K562 (cell line): ENCODE measurements around the gene KMO. TPM values are rescaled to one million over a fixed set of nuclear protein-coding genes. Genes with fewer than 3 reads are reported as not detected.

Source experiments
- ATAC-seq: fragments of 200-7000 bp; cut with Tn5 transposase; 3 replicates; pipeline ENCODE4 v1.9.1; 2020; ENCODE audit warnings: moderate library complexity
- BruUV-seq: library from RNA; stranded (reverse); fragments of 400-500 nt; replicated peaks from 2 replicates; lab custom pipeline; 2021; lab: Mats Ljungman, UMichigan
- CTCF ChIA-PET: fragments of 300-600 bp; formaldehyde crosslinking; extraction: SDS; loops from one replicate; lab custom pipeline; 2021; ENCODE audit warnings: low intra/inter-chr PET ratio; lab: Yijun Ruan, JAX
- POLR2A ChIA-PET: fragments of 300-600, 350-650 bp; sonication (Branson Sonifier 250); formaldehyde crosslinking; extraction: SDS; loops from one replicate; lab custom pipeline; 2021; ENCODE audit warnings: antibody characterized with exemption, inconsistent platforms; lab: Yijun Ruan, JAX
- DNase-seq, 4 experiments: peaks; one replicate each; pipeline versions ENCODE4 v3.0.0 to v3.0.0-alpha.2; 2011 to 2018; ENCODE audit warnings: low spot score in 3 of 4, mixed read lengths in 3 of 4; ENCODE audit errors: extremely low read depth in 1 of 4
- FAIRE-seq: peaks from 2 replicates; lab custom pipeline; 2011; peaks lifted over from hg19 to GRCh38; lab: Jason Lieb, UNC
- H2AFZ ChIP-seq: 2 replicates; pipeline ENCODE4 v1.6.0; 2011; ENCODE audit warnings: low read depth, low read length, control low read depth, inconsistent platforms
- H3K27ac ChIP-seq: fragments of 200-600 bp; 3 replicates; pipeline ENCODE4 v1.8.0; 2011; ENCODE audit warnings: low read depth, mild to moderate bottlenecking, control low read depth, inconsistent platforms, low read length, moderate library complexity, mixed read lengths; ENCODE audit errors: extremely low read depth
- H3K27me3 ChIP-seq, 2 experiments: fragments of 300-600 bp in 1 of 2; 2 replicates in 1 of 2; 3 replicates in 1 of 2; pipeline versions ENCODE4 v1.6.0 to v1.8.0; 2011; ENCODE audit warnings: inconsistent platforms in 2 of 2, low read length in 2 of 2, mild to moderate bottlenecking in 1 of 2, mixed read lengths in 1 of 2, moderate library complexity in 1 of 2; ENCODE audit not compliant: control insufficient read depth in 2 of 2, insufficient read depth in 2 of 2
- H3K36me3 ChIP-seq: fragments of 300-600 bp; 3 replicates; pipeline ENCODE4 v1.8.0; 2011; ENCODE audit warnings: mild to moderate bottlenecking, low read length, inconsistent platforms; ENCODE audit not compliant: control insufficient read depth, insufficient read depth
- H3K4me1 ChIP-seq, 2 experiments: fragments of 200-600 bp in 1 of 2; replicated peaks in 1 of 2; 2 replicates in 1 of 2; 3 replicates in 1 of 2; pipeline versions ENCODE4 v1.5.1 to v1.8.0; 2011; ENCODE audit warnings: inconsistent platforms in 2 of 2, low read length in 2 of 2, mild to moderate bottlenecking in 1 of 2, mixed read lengths in 1 of 2, moderate library complexity in 1 of 2; ENCODE audit not compliant: control insufficient read depth in 2 of 2, insufficient read depth in 2 of 2
- H3K4me2 ChIP-seq: 2 replicates; pipeline ENCODE4 v1.6.1; 2011; ENCODE audit warnings: low read length, control low read depth, inconsistent platforms, mixed read lengths; ENCODE audit not compliant: insufficient read depth
- H3K4me3 ChIP-seq: fragments of 200-600 bp; sonication (generic), shearing (Covaris generic); 2 replicates; pipeline ENCODE4 v1.5.1; 2016; ENCODE audit warnings: control low read depth, inconsistent platforms
- H3K79me2 ChIP-seq: fragments of 200-600 bp; 3 replicates; pipeline ENCODE4 v1.8.0; 2011; ENCODE audit warnings: low read length, inconsistent platforms; ENCODE audit not compliant: control insufficient read depth, insufficient read depth
- H3K9ac ChIP-seq, 2 experiments: 2 replicates each; pipeline versions ENCODE4 v1.6.0 to v1.6.1; 2011; ENCODE audit warnings: low read depth in 2 of 2, low read length in 2 of 2, control low read depth in 1 of 2, inconsistent platforms in 1 of 2, mild to moderate bottlenecking in 1 of 2, mixed read lengths in 1 of 2; ENCODE audit not compliant: insufficient read depth in 1 of 2
- H3K9me1 ChIP-seq: one replicate; pipeline ENCODE4 v1.6.0; 2011; ENCODE audit warnings: inconsistent platforms, mild to moderate bottlenecking, low read length, moderate library complexity; ENCODE audit not compliant: control insufficient read depth, insufficient read depth
- H3K9me3 ChIP-seq: replicated peaks from 2 replicates; pipeline ENCODE4 v1.5.1; 2011; ENCODE audit warnings: low read depth, low read length, inconsistent platforms; ENCODE audit not compliant: control insufficient read depth, insufficient read depth
- H4K20me1 ChIP-seq: replicated peaks from 2 replicates; pipeline ENCODE4 v1.6.1; 2011; ENCODE audit warnings: low read length, inconsistent platforms, mixed read lengths; ENCODE audit not compliant: control insufficient read depth, insufficient read depth
- CCNT2 ChIP-seq: IDR thresholded peaks from 2 replicates; pipeline ENCODE4 v1.6.1; 2011; ENCODE audit warnings: borderline replicate concordance, low read depth, mild to moderate bottlenecking, moderate library complexity, mixed read lengths, low read length; ENCODE audit not compliant: insufficient read length; ENCODE audit errors: extremely low read depth
- CEBPG ChIP-seq, 3 experiments: fragments of 200-800 bp in 1 of 3; sonication (Bioruptor generic) in 1 of 3; sonication (generic) in 1 of 3; formaldehyde crosslinking in 1 of 3; IDR thresholded peaks in 2 of 3; conservative IDR thresholded peaks in 1 of 3; 2 replicates each; pipeline versions ENCODE4 v1.6.1 to v1.8.0; 2016 to 2022; ENCODE audit warnings: missing compliant biosample characterization in 2 of 3, missing genetic modification characterization in 2 of 3, mild to moderate bottlenecking in 1 of 3, missing genetic modification reagents in 1 of 3
- EWSR1 ChIP-seq: fragments of 450-650 bp; IDR thresholded peaks from 2 replicates; pipeline ENCODE4 v1.6.1; 2018; ENCODE audit warnings: borderline replicate concordance, mild to moderate bottlenecking, low read depth, moderate library complexity; ENCODE audit not compliant: partially characterized antibody
- FOXM1 ChIP-seq, 2 experiments: fragments of 450-650 bp in 1 of 2; sonication (generic) in 1 of 2; formaldehyde crosslinking in 1 of 2; IDR thresholded peaks; 2 replicates each; pipeline versions ENCODE4 v1.6.1 to v1.9.0; 2017 to 2022; ENCODE audit warnings: low read depth in 2 of 2, mild to moderate bottlenecking in 2 of 2, missing genetic modification reagents in 1 of 2, moderate library complexity in 1 of 2
- KHSRP ChIP-seq: fragments of 450-650 bp; IDR thresholded peaks from 2 replicates; pipeline ENCODE4 v1.6.1; 2017
- KLF1 ChIP-seq: fragments of 450-650 bp; IDR thresholded peaks from 2 replicates; pipeline ENCODE4 v1.6.1; 2016; ENCODE audit warnings: missing genetic modification characterization, missing compliant biosample characterization
- KLF6 ChIP-seq: fragments of 250-450 bp; sonication (Bioruptor Pico); IDR thresholded peaks from 2 replicates; pipeline ENCODE4 v1.4.0; 2020; ENCODE audit warnings: mild to moderate bottlenecking, moderate library complexity, borderline replicate concordance
- MYBL2 ChIP-seq, 2 experiments: fragments of 450-650 bp in 1 of 2; sonication (generic) in 1 of 2; formaldehyde crosslinking in 1 of 2; IDR thresholded peaks; 2 replicates each; pipeline versions ENCODE4 v1.6.1 to v1.8.1; 2017 to 2022; ENCODE audit warnings: borderline replicate concordance in 1 of 2, inconsistent platforms in 1 of 2, low read depth in 1 of 2, mild to moderate bottlenecking in 1 of 2, missing genetic modification reagents in 1 of 2, moderate library complexity in 1 of 2
- RFX1 ChIP-seq: fragments of 450-650 bp; IDR thresholded peaks from 2 replicates; pipeline ENCODE4 v1.6.1; 2016; ENCODE audit warnings: mild to moderate bottlenecking, moderate library complexity
- SAFB ChIP-seq: fragments of 200-400 bp; formaldehyde crosslinking; IDR thresholded peaks from 2 replicates; pipeline ENCODE4 v1.6.1; 2017; ENCODE audit warnings: low read depth, low read length, borderline replicate concordance
- SMARCA4 ChIP-seq: fragments of 450-650 bp; IDR thresholded peaks from 2 replicates; pipeline ENCODE4 v1.6.1; 2016
- TGIF2 ChIP-seq: sonication (generic); formaldehyde crosslinking; IDR thresholded peaks from 2 replicates; pipeline ENCODE4 v1.8.1; 2022; ENCODE audit warnings: mild to moderate bottlenecking, missing genetic modification reagents, moderate library complexity
- ZC3H4 ChIP-seq: sonication (generic); formaldehyde crosslinking; IDR thresholded peaks from 2 replicates; pipeline ENCODE4 v1.9.0; 2021; ENCODE audit warnings: missing genetic modification reagents, borderline replicate concordance
- ZNF431 ChIP-seq: sonication (generic); formaldehyde crosslinking; IDR thresholded peaks from 2 replicates; pipeline ENCODE4 v1.8.0; 2022; ENCODE audit warnings: mild to moderate bottlenecking, missing genetic modification reagents
- WGBS: fragments of 100-300 bp; shearing (Covaris generic); methylation state at CpG from one replicate; pipeline ENCODE4 v1.1.6; 2016; ENCODE audit warnings: low coverage, mixed read lengths; ENCODE audit not compliant: insufficient coverage; ENCODE audit errors: missing lambda C conversion rate; 5-methylcytosine and 5-hydroxymethylcytosine counted together
- in situ Hi-C: fragments of 300-500 bp; cut with MboI; formaldehyde crosslinking; loops from 4 replicates; pipeline ENCODE4 v1.15.0; 2018; ENCODE audit warnings: inconsistent platforms, mixed read lengths
- intact Hi-C: fragments of 100-400 bp; cut with micrococcal nuclease; formaldehyde crosslinking; loops from 2 replicates; pipeline ENCODE4 v1.14.2; 2022
- polyA plus RNA-seq, 8 experiments: library from polyadenylated mRNA; depleted of rRNA in 4 of 8; stranded (reverse) in 5 of 8; unstranded in 3 of 8; fragments of >200 nt; fragmentation: Nextera tagmentation in 2 of 8; fragmentation: Illumina TruSeq in 1 of 8; extraction: Ambion mirVana in 2 of 8; extraction: Trizol in 1 of 8; gene quantifications; 2 replicates each; pipeline versions ENCODE4 v1.2.1 to v1.2.3, GENCODE V29; 2011 to 2014; ENCODE audit warnings: inconsistent platforms in 1 of 8, missing spikeins in 1 of 8
- total RNA-seq, 7 experiments: library from RNA; depleted of rRNA in 6 of 7; stranded (reverse); fragments of >200 nt in 6 of 7; fragmentation: Illumina TruSeq in 2 of 7; extraction: Trizol in 2 of 7; gene quantifications; 2 replicates each; pipeline versions ENCODE4 v1.2.1 to v1.2.3, GENCODE V29; 2011 to 2021; ENCODE audit warnings: low replicate concordance in 1 of 7
- TF ChIP-seq, protein P1 (sequence below): IDR thresholded peaks from 2 replicates; pipeline ENCODE4 v1.6.1; 2011; ENCODE audit not compliant: insufficient read length; ENCODE audit errors: extremely low read depth

KMO gene
- total and polyA plus RNA-seq, 9 of the 15 experiments (the other 6 are each of a cell fraction or from before 2014, with no cell fraction given), result 0.01 to 0.11 (median 0.01) TPM; not detected in 6

- intact Hi-C loops (no loop called here), in situ Hi-C loops (no loop called here)
- no peak for DNase-seq
- no peak for TF ChIP-seq RFX1
- no peak for TF ChIP-seq CEBPG (CRISPR knock-in tag; IDR thresholded peaks at IDR 0.05)
- no peak for TF ChIP-seq CEBPG (tag; conservative IDR thresholded peaks at IDR 0.05 in 1 of 2, IDR thresholded peaks at IDR 0.05 in 1 of 2)
- TF ChIP-seq ZNF431 (CRISPR knock-in tag), result no peak
- TF ChIP-seq ZC3H4 (CRISPR knock-in tag), result no peak
- TF ChIP-seq MYBL2 (IDR thresholded peaks at IDR 0.05; ENCODE audit: low read depth), result no peak
- TF ChIP-seq MYBL2 (CRISPR knock-in tag; IDR thresholded peaks at IDR 0.05; ENCODE audit: borderline replicate concordance), result no peak
- no peak for TF ChIP-seq SAFB
- no peak for TF ChIP-seq EWSR1
- TF ChIP-seq, protein P1, sequence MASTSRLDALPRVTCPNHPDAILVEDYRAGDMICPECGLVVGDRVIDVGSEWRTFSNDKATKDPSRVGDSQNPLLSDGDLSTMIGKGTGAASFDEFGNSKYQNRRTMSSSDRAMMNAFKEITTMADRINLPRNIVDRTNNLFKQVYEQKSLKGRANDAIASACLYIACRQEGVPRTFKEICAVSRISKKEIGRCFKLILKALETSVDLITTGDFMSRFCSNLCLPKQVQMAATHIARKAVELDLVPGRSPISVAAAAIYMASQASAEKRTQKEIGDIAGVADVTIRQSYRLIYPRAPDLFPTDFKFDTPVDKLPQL, result no peak
- no peak for TF ChIP-seq KLF6
- no peak for TF ChIP-seq FOXM1 (IDR thresholded peaks at IDR 0.05; ENCODE audit: low read depth)
- TF ChIP-seq FOXM1 (CRISPR knock-in tag; IDR thresholded peaks at IDR 0.05; ENCODE audit: low read depth), result no peak
- TF ChIP-seq KLF1, result no peak
- TF ChIP-seq KHSRP, result no peak
- no peak for TF ChIP-seq CCNT2
- TF ChIP-seq TGIF2 (CRISPR knock-in tag), result no peak
- no peak for TF ChIP-seq SMARCA4
- no peak overlapping the region for H3K4me3 ChIP-seq
- H3K9me3 ChIP-seq, result no peaks in the 10 kb centered on the region
- no peak overlapping the region for H3K27ac ChIP-seq
- peaks cover 59% of the 10 kb centered on the region for H3K36me3 ChIP-seq
- CTCF ChIA-PET, result no interaction called here
- no TSS peak for BruUV-seq
- no peaks in the 10 kb centered on the region for H3K27me3 ChIP-seq
- no peaks in the 10 kb centered on the region for H3K9me1 ChIP-seq
- WGBS, result 93% methylated on average over 2 of the region's 2 CpGs
- peaks cover 45% of the 10 kb centered on the region for H3K79me2 ChIP-seq
- POLR2A ChIA-PET, result no interaction called here
- no peaks in the 10 kb centered on the region for H3K4me1 ChIP-seq
- no peak overlapping the region for H3K9ac ChIP-seq
- no peak overlapping the region for H3K4me2 ChIP-seq
- no peak overlapping the region for H2AFZ ChIP-seq
- no peak for FAIRE-seq
- ATAC-seq, result no peak
- H4K20me1 ChIP-seq, result no peaks in the 10 kb centered on the region; the same call in 1 of the 2 replicates
Observed at GRCh38 chr1:241630899-241631298, 98.7 kb downstream of the KMO start.
